ENCODE data around the gene HABP4. TPM values are rescaled to one million over a fixed set of nuclear protein-coding genes. Genes with fewer than 3 reads are reported as not detected.

HABP4 gene, protein sequence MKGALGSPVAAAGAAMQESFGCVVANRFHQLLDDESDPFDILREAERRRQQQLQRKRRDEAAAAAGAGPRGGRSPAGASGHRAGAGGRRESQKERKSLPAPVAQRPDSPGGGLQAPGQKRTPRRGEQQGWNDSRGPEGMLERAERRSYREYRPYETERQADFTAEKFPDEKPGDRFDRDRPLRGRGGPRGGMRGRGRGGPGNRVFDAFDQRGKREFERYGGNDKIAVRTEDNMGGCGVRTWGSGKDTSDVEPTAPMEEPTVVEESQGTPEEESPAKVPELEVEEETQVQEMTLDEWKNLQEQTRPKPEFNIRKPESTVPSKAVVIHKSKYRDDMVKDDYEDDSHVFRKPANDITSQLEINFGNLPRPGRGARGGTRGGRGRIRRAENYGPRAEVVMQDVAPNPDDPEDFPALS
- total RNA-seq, result 8.6 and 9.1 TPM in 2 replicates

DNA sequence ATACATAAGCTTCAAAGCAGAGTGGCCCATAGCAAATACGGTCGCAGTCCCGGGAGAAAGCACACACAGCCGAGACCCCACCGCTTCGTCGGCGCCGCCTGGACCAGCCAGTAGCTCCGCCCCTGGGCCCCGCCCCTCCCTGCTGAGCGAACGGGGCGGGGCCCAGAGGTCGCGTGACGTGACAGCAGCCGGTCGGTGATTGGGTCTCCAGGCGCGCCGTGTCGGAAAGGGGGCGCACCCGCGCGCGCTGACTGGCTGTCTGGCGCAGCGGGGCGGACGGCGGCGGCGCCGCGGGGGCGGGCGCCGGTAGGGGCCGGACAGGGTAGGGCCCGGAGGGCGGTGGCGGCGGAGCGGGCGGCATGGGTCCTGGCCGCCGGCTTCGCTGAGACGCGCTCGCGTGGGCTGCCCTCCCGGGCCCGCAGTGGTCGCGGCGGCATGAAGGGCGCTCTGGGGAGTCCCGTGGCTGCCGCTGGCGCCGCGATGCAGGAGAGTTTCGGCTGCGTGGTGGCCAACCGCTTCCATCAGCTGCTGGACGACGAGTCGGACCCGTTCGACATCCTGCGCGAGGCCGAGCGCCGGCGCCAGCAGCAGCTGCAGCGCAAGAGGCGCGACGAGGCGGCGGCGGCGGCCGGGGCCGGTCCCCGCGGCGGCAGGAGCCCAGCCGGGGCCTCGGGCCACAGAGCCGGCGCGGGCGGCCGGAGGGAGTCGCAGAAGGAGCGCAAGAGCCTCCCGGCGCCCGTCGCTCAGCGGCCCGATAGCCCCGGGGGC is at the start of gene HABP4:
Gene HABP4 (plus strand): TSS at position 325 of the 768 bp plus-strand sequence. CDS start 111 bp downstream, at position 436.

DNA sequence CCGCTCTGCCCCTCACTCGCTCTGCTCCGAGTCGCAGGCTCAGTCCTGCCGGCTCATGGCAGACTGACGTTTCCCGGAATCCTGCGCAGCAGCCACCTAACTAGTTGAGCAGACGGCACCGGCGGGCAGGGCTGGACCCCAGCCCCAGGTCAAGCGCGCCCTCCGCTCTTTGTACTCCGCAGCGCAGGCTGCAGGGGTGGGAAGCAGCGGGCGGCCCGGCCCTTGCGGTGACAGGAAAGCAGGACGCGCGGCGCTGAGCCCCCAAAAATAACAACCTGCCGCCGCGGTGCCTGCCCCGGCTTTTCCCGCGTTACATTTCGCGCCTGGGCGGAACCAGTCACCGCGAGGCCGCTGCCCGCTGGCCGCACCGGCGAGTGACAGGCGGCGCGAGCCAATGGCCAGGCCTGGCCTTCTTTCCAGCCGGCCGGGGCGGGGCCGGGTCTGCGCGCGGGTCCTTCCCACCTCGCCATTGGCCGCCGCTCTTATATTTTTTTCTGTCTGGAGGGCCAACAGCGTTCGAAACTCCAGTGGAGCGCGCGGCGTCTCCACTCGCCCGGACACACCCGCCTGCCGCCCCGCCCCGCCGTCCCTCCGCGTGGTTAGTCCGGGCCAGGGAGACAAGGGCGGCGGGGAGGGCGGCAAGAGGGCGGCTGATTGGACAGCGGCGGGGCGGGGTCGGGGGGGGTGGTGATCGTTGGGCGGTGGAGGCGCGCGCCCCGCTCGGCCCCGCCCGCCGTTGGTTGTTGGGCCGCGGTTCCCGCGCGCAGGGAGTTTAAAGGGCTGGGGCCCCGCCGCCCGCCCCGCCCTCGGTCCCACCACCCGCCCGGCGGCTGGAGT is 31.7 kb upstream of the HABP4 start, which contains the start of gene ZNF367:
Gene ZNF367 (minus strand): TSS at position 288 of the 837 bp plus-strand sequence. CDS start 338 bp downstream, outside the sequence.

Other genes with a start within 250 kb of the HABP4 start
- gene HSD17B3, start 148.0 kb upstream of the HABP4 start, total RNA-seq, result not detected in 2 replicates
- 25.9 and 26.6 TPM in 2 replicates for gene SLC35D2, start 66.5 kb upstream of the HABP4 start, total RNA-seq
- gene ZNF367, start 31.8 kb upstream of the HABP4 start, total RNA-seq, result 1.7 and 2.3 TPM in 2 replicates
- 12.2 and 15.2 TPM in 2 replicates for gene CDC14B, start 169.7 kb downstream of the HABP4 start, total RNA-seq
- gene PRXL2C, start 205.1 kb downstream of the HABP4 start, total RNA-seq, result 35.0 and 42.7 TPM in 2 replicates

All from dermis lymphatic vessel endothelial cell (primary cell).